ENCODE measurements around the gene HOXA6.

Gene HOXA6

DNA sequence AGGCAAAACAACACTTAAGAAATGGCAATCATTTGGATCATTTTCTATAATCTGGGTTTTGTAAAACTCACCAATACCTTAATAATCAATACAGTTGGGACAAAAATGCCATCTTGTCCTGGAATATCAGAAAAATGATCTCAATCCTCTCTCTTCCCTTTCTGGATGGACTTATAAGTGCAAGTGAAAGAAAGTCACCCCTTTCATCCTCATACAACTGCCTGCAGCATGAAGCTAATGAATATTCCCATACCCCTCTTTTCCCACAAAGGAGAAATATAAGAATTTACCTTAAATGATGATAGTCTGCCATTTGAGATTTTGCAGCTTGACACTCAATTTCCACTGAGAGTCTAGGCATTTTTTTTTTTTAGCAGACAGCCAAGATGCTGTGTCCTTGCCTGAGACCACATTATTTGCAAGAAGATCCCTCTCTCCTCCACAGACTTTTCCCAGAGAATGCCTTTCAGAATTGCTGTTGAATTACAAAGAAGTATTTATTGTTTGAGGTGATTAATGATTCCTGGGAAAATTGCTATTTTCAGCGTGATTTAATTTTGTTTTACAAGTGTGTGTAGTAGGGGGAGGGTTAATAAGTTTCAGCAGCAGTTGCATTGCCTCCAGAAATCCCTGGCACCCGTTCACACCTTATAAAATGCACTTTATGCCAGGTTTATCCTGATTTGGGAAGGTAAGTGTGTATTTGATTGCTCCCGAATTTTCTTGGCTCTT, 20.8 kb downstream of the HOXA6 start:
- FAIRE-seq = no peak
- DNase-seq (ENCODE audit: insufficient read length) = no peak
- TF ChIP-seq TAF1 (IDR thresholded peaks at IDR 0.05; ENCODE audit: borderline replicate concordance, low read depth, low read length) (no peak), POLR2AphosphoS5 (IDR thresholded peaks at IDR 0.05; ENCODE audit: low read depth, low read length) (no peak), POLR2A (IDR thresholded peaks at IDR 0.05; ENCODE audit: low read depth, low read length) (no peak)

DNA sequence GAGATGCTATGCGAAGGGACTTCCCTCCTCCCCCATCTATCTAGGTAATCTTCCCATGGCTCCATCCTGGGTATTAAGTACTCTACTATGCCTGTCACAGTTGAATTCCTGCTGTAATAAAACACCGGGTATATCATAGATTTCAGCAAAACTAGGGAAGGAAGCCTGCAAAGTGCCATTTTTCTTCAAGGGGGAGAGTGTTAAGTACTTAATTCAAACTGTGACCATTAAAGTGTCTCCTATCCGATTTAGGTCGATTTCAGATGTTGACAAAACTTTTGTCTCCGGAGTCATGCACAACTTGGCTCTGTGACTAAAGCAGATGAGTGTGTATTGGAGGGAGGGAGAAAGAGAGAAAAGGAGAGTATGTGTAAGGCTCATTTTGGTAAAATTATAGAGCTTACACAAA, 21.6 kb downstream of the HOXA6 start:
- no peak for DNase-seq (ENCODE audit: insufficient read length)
- no peak for FAIRE-seq
- no peak for TF ChIP-seq POLR2AphosphoS5 (IDR thresholded peaks at IDR 0.05; ENCODE audit: low read depth, low read length)
- TF ChIP-seq TAF1 (IDR thresholded peaks at IDR 0.05; ENCODE audit: borderline replicate concordance, low read depth, low read length) = no peak
- TF ChIP-seq POLR2A (IDR thresholded peaks at IDR 0.05; ENCODE audit: low read depth, low read length) = no peak

DNA sequence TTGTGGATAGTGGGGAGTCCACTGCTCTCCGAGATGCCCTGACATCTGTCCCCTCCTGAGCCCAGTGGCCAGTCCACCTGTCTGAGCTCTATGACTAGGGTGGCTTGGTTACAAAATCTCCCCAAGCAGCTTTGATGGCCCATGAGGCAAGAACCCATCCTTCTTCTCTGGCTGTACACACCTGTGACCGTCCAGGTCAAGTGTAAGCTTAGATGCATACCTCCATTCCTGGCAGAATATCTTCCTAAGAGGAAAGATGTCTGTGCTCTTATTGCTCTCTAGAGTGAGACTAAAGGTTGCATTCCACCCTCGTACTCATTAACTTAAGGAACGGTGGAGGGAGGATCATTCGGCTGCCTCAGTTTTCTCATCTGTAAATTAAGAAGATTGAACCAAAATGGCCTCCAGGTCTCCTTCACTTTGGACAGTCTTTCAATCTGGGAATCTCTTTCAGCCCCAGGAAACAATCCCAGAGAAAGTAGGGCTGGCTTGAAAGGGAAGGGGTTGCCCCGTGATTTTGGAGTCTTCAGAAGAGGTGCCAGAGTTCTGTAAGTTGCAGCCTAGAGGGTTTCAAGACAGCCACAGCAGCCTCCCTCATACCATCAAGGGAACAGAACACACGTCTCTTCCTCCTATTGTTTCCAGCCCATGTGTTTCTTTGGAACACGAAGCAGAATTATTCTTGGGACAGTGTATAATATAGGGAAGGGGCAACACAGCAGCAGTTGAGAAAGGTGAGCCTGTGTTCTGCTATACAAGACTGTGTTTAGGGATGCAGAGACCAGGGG, 22.5 kb downstream of the HOXA6 start:
- FAIRE-seq (no peak), DNase-seq (ENCODE audit: insufficient read length) (no peak)
- TF ChIP-seq POLR2A (IDR thresholded peaks at IDR 0.05; ENCODE audit: low read depth, low read length) (no peak), POLR2AphosphoS5 (IDR thresholded peaks at IDR 0.05; ENCODE audit: low read depth, low read length) (no peak), TAF1 (IDR thresholded peaks at IDR 0.05; ENCODE audit: borderline replicate concordance, low read depth, low read length) (no peak)

DNA sequence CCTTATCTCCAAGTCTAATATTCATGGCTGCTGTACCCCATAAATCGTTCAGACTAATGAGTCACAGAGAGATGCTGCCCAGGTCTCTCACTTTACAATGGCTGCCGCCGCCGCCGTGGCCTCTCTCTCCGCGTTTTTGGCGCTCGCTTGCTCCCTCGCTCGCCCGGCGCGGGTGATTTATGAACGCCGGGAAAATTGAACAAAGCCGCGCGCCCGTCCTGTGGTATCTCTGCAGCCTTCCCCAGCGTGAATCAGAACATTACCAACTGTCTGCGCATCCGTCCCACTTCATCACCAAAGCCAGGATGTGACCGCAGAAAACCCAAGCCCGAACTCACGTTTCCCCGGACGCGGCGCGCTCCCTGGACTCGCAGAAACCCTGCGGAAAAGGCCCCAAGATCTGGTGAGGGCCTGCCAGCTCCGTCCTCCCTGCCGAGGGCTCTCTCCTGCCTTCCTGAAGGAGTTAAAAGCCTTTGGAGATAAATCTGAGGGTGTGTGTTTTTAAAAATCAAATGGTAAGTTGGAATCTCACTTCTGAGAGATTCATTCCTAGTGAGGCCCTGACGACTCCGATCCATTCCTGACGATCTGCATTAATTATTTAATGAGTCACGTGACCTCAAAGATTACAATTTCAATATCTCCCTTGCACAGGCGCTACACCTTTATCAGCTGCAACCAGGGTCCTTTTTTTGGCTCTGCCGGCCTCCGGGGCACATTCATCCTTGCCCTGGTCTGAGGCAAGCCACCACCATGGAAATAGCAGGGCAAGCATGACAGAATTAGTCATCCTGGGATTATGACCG, 23.3 kb downstream of the HOXA6 start:
- FAIRE-seq (no peak), DNase-seq (ENCODE audit: insufficient read length) (no peak)
- TF ChIP-seq POLR2AphosphoS5 (IDR thresholded peaks at IDR 0.05; ENCODE audit: low read depth, low read length) = no peak
- no peak for TF ChIP-seq POLR2A (IDR thresholded peaks at IDR 0.05; ENCODE audit: low read depth, low read length)
- TF ChIP-seq TAF1 (IDR thresholded peaks at IDR 0.05; ENCODE audit: borderline replicate concordance, low read depth, low read length) = no peak

- FAIRE-seq (no peak), DNase-seq (ENCODE audit: insufficient read length) (no peak)
- TF ChIP-seq POLR2A (IDR thresholded peaks at IDR 0.05; ENCODE audit: low read depth, low read length) (no peak), POLR2AphosphoS5 (IDR thresholded peaks at IDR 0.05; ENCODE audit: low read depth, low read length) (no peak), TAF1 (IDR thresholded peaks at IDR 0.05; ENCODE audit: borderline replicate concordance, low read depth, low read length) (no peak)
Measured at GRCh38 chr7:27123477-27124053, 24.0 kb downstream of the HOXA6 start.

GRCh38 chr7:27123007-27123476, 24.5 kb downstream of the HOXA6 start:
- DNase-seq (ENCODE audit: insufficient read length) = no peak
- FAIRE-seq = no peak
- TF ChIP-seq POLR2A (IDR thresholded peaks at IDR 0.05; ENCODE audit: low read depth, low read length) = no peak
- TF ChIP-seq POLR2AphosphoS5 (IDR thresholded peaks at IDR 0.05; ENCODE audit: low read depth, low read length) = no peak
- TF ChIP-seq TAF1 (IDR thresholded peaks at IDR 0.05; ENCODE audit: borderline replicate concordance, low read depth, low read length) = no peak

GRCh38 chr7:27122077-27122910, 25.3 kb downstream of the HOXA6 start:
- FAIRE-seq (no peak), DNase-seq (ENCODE audit: insufficient read length) (no peak)
- TF ChIP-seq POLR2AphosphoS5 (IDR thresholded peaks at IDR 0.05; ENCODE audit: low read depth, low read length) = no peak
- TF ChIP-seq TAF1 (IDR thresholded peaks at IDR 0.05; ENCODE audit: borderline replicate concordance, low read depth, low read length) = no peak
- TF ChIP-seq POLR2A (IDR thresholded peaks at IDR 0.05; ENCODE audit: low read depth, low read length) = no peak

- DNase-seq (ENCODE audit: insufficient read length) (no peak), FAIRE-seq (no peak)
- TF ChIP-seq POLR2A (IDR thresholded peaks at IDR 0.05; ENCODE audit: low read depth, low read length) (no peak), POLR2AphosphoS5 (IDR thresholded peaks at IDR 0.05; ENCODE audit: low read depth, low read length) (no peak), TAF1 (IDR thresholded peaks at IDR 0.05; ENCODE audit: borderline replicate concordance, low read depth, low read length) (no peak)
Measured at GRCh38 chr7:27121684-27122076, 25.9 kb downstream of the HOXA6 start.

DNA sequence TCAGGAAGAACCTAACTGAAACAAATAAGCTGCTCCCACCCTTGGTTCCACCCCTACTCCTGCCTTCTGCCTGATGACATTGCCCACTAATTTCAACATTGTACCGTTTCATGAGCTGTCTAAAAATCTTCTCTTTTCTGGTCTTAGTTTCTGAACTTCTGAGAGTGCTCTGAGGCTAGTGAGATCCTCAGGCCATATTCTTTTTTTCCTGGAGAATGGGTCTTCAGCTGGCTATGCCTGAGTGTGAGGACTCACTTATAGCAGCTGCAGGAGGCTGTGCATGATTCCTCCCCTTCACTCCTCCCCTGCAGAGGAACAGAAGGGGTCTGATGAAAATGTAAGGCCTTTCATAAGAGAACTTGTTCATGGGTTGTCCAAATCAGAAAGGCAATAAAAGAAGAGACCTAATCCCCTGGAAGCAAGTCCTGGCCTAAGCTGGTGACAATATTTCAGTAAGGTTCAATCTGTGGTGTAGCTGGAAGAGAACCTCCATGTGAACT, 28.1 kb downstream of the HOXA6 start:
- no peak for TF ChIP-seq TAF1 (IDR thresholded peaks at IDR 0.05; ENCODE audit: borderline replicate concordance, low read depth, low read length)
- TF ChIP-seq POLR2AphosphoS5 (IDR thresholded peaks at IDR 0.05; ENCODE audit: low read depth, low read length) = no peak
- no peak for TF ChIP-seq POLR2A (IDR thresholded peaks at IDR 0.05; ENCODE audit: low read depth, low read length)
- DNase-seq (ENCODE audit: insufficient read length) (no peak), FAIRE-seq (no peak)

- FAIRE-seq (no peak), DNase-seq (ENCODE audit: insufficient read length) (no peak)
- TF ChIP-seq POLR2AphosphoS5 (IDR thresholded peaks at IDR 0.05; ENCODE audit: low read depth, low read length) (no peak), TAF1 (IDR thresholded peaks at IDR 0.05; ENCODE audit: borderline replicate concordance, low read depth, low read length) (no peak)
Measured at GRCh38 chr7:27118580-27118979, 29.0 kb downstream of the HOXA6 start.

All from GM12892 (cell line).